Keratinocyte (primary cell): ENCODE measurements around the gene YPEL4. TPM values are rescaled to one million over a fixed set of nuclear protein-coding genes. Genes with fewer than 3 reads are reported as not detected.

Experiments
- DNase-seq: peaks from one replicate; pipeline ENCODE4 v3.0.0-alpha.2; 2011; ENCODE audit warnings: low read depth, missing footprints, low spot score
- FAIRE-seq: peaks from 2 replicates; lab custom pipeline; 2011; peaks lifted over from hg19 to GRCh38; lab: Jason Lieb, UNC
- H2AFZ ChIP-seq: 2 replicates; pipeline ENCODE4 v1.6.0; 2012; ENCODE audit warnings: low read length, control low read depth, inconsistent platforms; ENCODE audit not compliant: control insufficient read depth
- H3K27ac ChIP-seq: 2 replicates; pipeline ENCODE4 v1.5.1; 2011; ENCODE audit warnings: low read length; ENCODE audit not compliant: control insufficient read depth, insufficient read depth
- H3K27me3 ChIP-seq: 3 replicates; pipeline ENCODE4 v1.6.0; 2011; ENCODE audit warnings: low read length; ENCODE audit not compliant: control insufficient read depth, insufficient read depth; ENCODE audit errors: extremely low read depth
- H3K36me3 ChIP-seq, 2 experiments: 2 replicates in 1 of 2; 3 replicates in 1 of 2; pipeline ENCODE4 v1.5.1; 2011; ENCODE audit warnings: low read length in 2 of 2, mild to moderate bottlenecking in 1 of 2; ENCODE audit not compliant: control insufficient read depth in 2 of 2, insufficient read depth in 2 of 2; ENCODE audit errors: extremely low read depth in 1 of 2
- H3K4me1 ChIP-seq: 3 replicates; pipeline ENCODE4 v1.5.1; 2011; ENCODE audit warnings: low read length; ENCODE audit not compliant: control insufficient read depth, insufficient read depth; ENCODE audit errors: extremely low read depth
- H3K4me2 ChIP-seq: 3 replicates; pipeline ENCODE4 v1.6.0; 2011; ENCODE audit warnings: low read depth, low read length; ENCODE audit not compliant: control insufficient read depth, insufficient read depth; ENCODE audit errors: extremely low read depth
- H3K4me3 ChIP-seq, 3 experiments: fragments of 200-600 bp in 1 of 3; sonication (generic) in 1 of 3; 2 replicates in 2 of 3; 3 replicates in 1 of 3; pipeline ENCODE4 v1.5.1; 2011 to 2016; ENCODE audit warnings: low read length in 3 of 3, mild to moderate bottlenecking in 3 of 3, control low read depth in 2 of 3, inconsistent platforms in 1 of 3, low read depth in 1 of 3, mixed read lengths in 1 of 3, mixed run types in 1 of 3, moderate library complexity in 1 of 3; ENCODE audit not compliant: control insufficient read depth in 2 of 3, insufficient read depth in 2 of 3; ENCODE audit errors: extremely low read depth in 1 of 3
- H3K79me2 ChIP-seq: 2 replicates; pipeline ENCODE4 v1.6.0; 2012; ENCODE audit warnings: low read length; ENCODE audit not compliant: control insufficient read depth, insufficient read depth
- H3K9ac ChIP-seq: 3 replicates; pipeline ENCODE4 v1.6.0; 2011; ENCODE audit warnings: low read length; ENCODE audit not compliant: control insufficient read depth, insufficient read depth; ENCODE audit errors: extremely low read depth
- H3K9me1 ChIP-seq: 3 replicates; pipeline ENCODE4 v1.6.0; 2011; ENCODE audit warnings: low read length; ENCODE audit not compliant: control insufficient read depth, insufficient read depth; ENCODE audit errors: extremely low read depth
- H3K9me3 ChIP-seq: 2 replicates; pipeline ENCODE4 v1.5.1; 2012; ENCODE audit warnings: low read depth, low read length; ENCODE audit not compliant: control insufficient read depth
- H4K20me1 ChIP-seq: 3 replicates; pipeline ENCODE4 v1.6.0; 2011; ENCODE audit warnings: low read length; ENCODE audit not compliant: control insufficient read depth, insufficient read depth; ENCODE audit errors: extremely low read depth
- CTCF ChIP-seq, 3 experiments: IDR thresholded peaks in 1 of 3; conservative IDR thresholded peaks in 1 of 3; optimal IDR thresholded peaks in 1 of 3; 2 replicates in 2 of 3; 3 replicates in 1 of 3; pipeline versions ENCODE3 to v1.5.1; 2011; ENCODE audit warnings: low read length in 3 of 3, mild to moderate bottlenecking in 3 of 3, moderate library complexity in 2 of 3, control low read depth in 1 of 3, inconsistent platforms in 1 of 3; ENCODE audit not compliant: insufficient read depth in 2 of 3; ENCODE audit errors: extremely low read depth in 1 of 3
- EZH2 ChIP-seq: IDR thresholded peaks from one replicate; pipeline ENCODE4 v1.6.1; 2012; ENCODE audit warnings: inconsistent platforms, mild to moderate bottlenecking, low read length, moderate library complexity
- dilution Hi-C: fragments of 300-500 bp; cut with MboI; formaldehyde crosslinking; loops from one replicate; pipeline ENCODE4 v1.7.0; 2020; ENCODE audit warnings: low sequenced_read_pairs; ENCODE audit not compliant: extremely low pct_ligation_motif_present
- polyA plus RNA-seq, 5 experiments: library from polyadenylated mRNA; depleted of rRNA in 3 of 5; stranded (reverse) in 3 of 5; stranded (forward) in 1 of 5; unstranded in 1 of 5; fragments of >200 nt; gene quantifications; 1 replicate in 1 of 5; 2 replicates in 3 of 5; 3 replicates in 1 of 5; pipeline versions ENCODE4 v1.2.1 to v1.2.3, GENCODE V29; 2011 to 2012; ENCODE audit warnings: missing spikeins in 2 of 5, low read depth in 1 of 5, low replicate concordance in 1 of 5

YPEL4 gene
- polyA plus RNA-seq, 1 donor (not counting 4 experiments of a cell fraction or from before 2014, with no cell fraction given): not detected

GRCh38 chr11:57615308-57615707 lies 34.4 kb downstream of the YPEL4 start:
- Histone ChIP-seq H2AFZ (no peak overlapping the region), H3K9me3 (no peaks in the 10 kb centered on the region), H3K27me3 (peaks cover 8% of the 10 kb centered on the region), H3K36me3 (no peaks in the 10 kb centered on the region), H3K4me1 (no peaks in the 10 kb centered on the region), H3K27ac (no peak overlapping the region), H4K20me1 (no peaks in the 10 kb centered on the region), H3K4me2 (no peak overlapping the region), H3K79me2 (no peaks in the 10 kb centered on the region), H3K9me1 (no peaks in the 10 kb centered on the region), H3K9ac (no peak overlapping the region), H3K4me3 (no peak overlapping the region)
- FAIRE-seq (no peak), DNase-seq (no peak)
- no peak for TF ChIP-seq CTCF (optimal IDR thresholded peaks at IDR 0.05 in 1 of 3, IDR thresholded peaks at IDR 0.05 in 1 of 3, conservative IDR thresholded peaks at IDR 0.05 in 1 of 3; ENCODE audit: extremely low read depth in 1 of 3, insufficient read depth in 2 of 3, low read length in 3 of 3)
- TF ChIP-seq EZH2: no peak
- dilution Hi-C loops: no loop called here

- no peak overlapping the region for H3K27ac ChIP-seq
- H3K9ac ChIP-seq: no peak overlapping the region
- H2AFZ ChIP-seq: no peak overlapping the region
- H3K9me3 ChIP-seq: no peaks in the 10 kb centered on the region
- H3K27me3 ChIP-seq: peaks cover 8% of the 10 kb centered on the region
- H4K20me1 ChIP-seq: no peaks in the 10 kb centered on the region
- no peaks in the 10 kb centered on the region for H3K36me3 ChIP-seq
- H3K9me1 ChIP-seq: no peaks in the 10 kb centered on the region
- H3K4me3 ChIP-seq: no peak overlapping the region
- dilution Hi-C loops: no loop called here
- H3K4me1 ChIP-seq: no peaks in the 10 kb centered on the region
- no peak for TF ChIP-seq CTCF (optimal IDR thresholded peaks at IDR 0.05 in 1 of 3, IDR thresholded peaks at IDR 0.05 in 1 of 3, conservative IDR thresholded peaks at IDR 0.05 in 1 of 3; ENCODE audit: extremely low read depth in 1 of 3, insufficient read depth in 2 of 3, low read length in 3 of 3)
- TF ChIP-seq EZH2: no peak
- no peak overlapping the region for H3K4me2 ChIP-seq
- no peaks in the 10 kb centered on the region for H3K79me2 ChIP-seq
- DNase-seq: no peak
- FAIRE-seq: no peak
Measured at GRCh38 chr11:57614234-57614772, 35.4 kb downstream of the YPEL4 start.
